GM12878 (cell line): Measurements from ENCODE around the gene ZNF619. TPM values are rescaled to one million over a fixed set of nuclear protein-coding genes. Genes with fewer than 3 reads are reported as not detected.

Experiments used
- ATAC-seq: fragments of 200-7000 bp; cut with Tn5 transposase; 3 replicates; pipeline ENCODE4 v1.9.1; 2020; ENCODE audit warnings: mild to moderate bottlenecking, moderate library complexity
- BruUV-seq: library from RNA; stranded (reverse); fragments of 400-500 nt; replicated peaks from 2 replicates; lab custom pipeline; 2021; lab: Mats Ljungman, UMichigan
- CTCF ChIA-PET: fragments of 300-600 bp; sonication (Branson Sonifier 250); formaldehyde crosslinking; extraction: SDS; loops from one replicate; lab custom pipeline; 2021; ENCODE audit warnings: inconsistent platforms; lab: Yijun Ruan, JAX
- POLR2A ChIA-PET: fragments of 350-600 bp; formaldehyde crosslinking; extraction: SDS; loops from one replicate; lab custom pipeline; 2021; ENCODE audit warnings: inconsistent platforms; lab: Charles Lee
- RAD21 ChIA-PET: fragments of 300-600 bp; sonication (Branson Sonifier 250); formaldehyde crosslinking; loops from one replicate; lab custom pipeline; 2023; ENCODE audit warnings: antibody characterized with exemption; ENCODE audit not compliant: unreplicated experiment; lab: Charles Lee
- SMC1A ChIA-PET: fragments of 300-600 bp; sonication (Branson Sonifier 250); formaldehyde crosslinking; loops from one replicate; lab custom pipeline; 2023; ENCODE audit not compliant: unreplicated experiment, uncharacterized antibody; lab: Charles Lee
- DNase-seq: peaks from one replicate; pipeline ENCODE4 v3.0.0-alpha.2; 2011; ENCODE audit warnings: low read depth, low spot score
- FAIRE-seq: peaks from 3 replicates; lab custom pipeline; 2011; peaks lifted over from hg19 to GRCh38; lab: Jason Lieb, UNC
- H2AFZ ChIP-seq: 2 replicates; pipeline ENCODE4 v1.6.0; 2011; ENCODE audit warnings: low read depth, low read length, control low read depth; ENCODE audit not compliant: control insufficient read depth
- H3K27ac ChIP-seq: 2 replicates; pipeline ENCODE4 v1.5.1; 2011; ENCODE audit warnings: control low read depth; ENCODE audit not compliant: control insufficient read depth, insufficient read depth
- H3K27me3 ChIP-seq, 2 experiments: replicated peaks in 1 of 2; 2 replicates each; pipeline versions ENCODE4 v1.6.0 to v1.6.1; 2011; ENCODE audit warnings: low read length in 1 of 2; ENCODE audit not compliant: control insufficient read depth in 2 of 2, insufficient read depth in 2 of 2
- H3K36me3 ChIP-seq, 2 experiments: 2 replicates each; pipeline ENCODE4 v1.5.1; 2011; ENCODE audit warnings: low read length in 1 of 2; ENCODE audit not compliant: control insufficient read depth in 2 of 2, insufficient read depth in 2 of 2
- H3K4me1 ChIP-seq: 2 replicates; pipeline ENCODE4 v1.6.1; 2011; ENCODE audit warnings: mild to moderate bottlenecking, low read length, moderate library complexity, mixed read lengths; ENCODE audit not compliant: control insufficient read depth, insufficient read depth
- H3K4me2 ChIP-seq: 2 replicates; pipeline ENCODE4 v1.6.0; 2011; ENCODE audit warnings: control low read depth; ENCODE audit not compliant: control insufficient read depth, insufficient read depth
- H3K4me3 ChIP-seq: fragments of 200-600 bp; sonication (generic); 2 replicates; pipeline ENCODE4 v1.5.1; 2016
- H3K79me2 ChIP-seq: 2 replicates; pipeline ENCODE4 v1.6.0; 2011; ENCODE audit warnings: low read length; ENCODE audit not compliant: control insufficient read depth, insufficient read depth
- H3K9ac ChIP-seq: 2 replicates; pipeline ENCODE4 v1.8.0; 2011; ENCODE audit warnings: low read length, control low read depth, mixed read lengths; ENCODE audit not compliant: control insufficient read depth, insufficient read depth
- H3K9me3 ChIP-seq: replicated peaks from 3 replicates; pipeline ENCODE4 v1.5.1; 2011; ENCODE audit warnings: mild to moderate bottlenecking, low read length; ENCODE audit not compliant: control insufficient read depth, insufficient read depth
- H4K20me1 ChIP-seq: 2 replicates; pipeline ENCODE4 v1.6.0; 2011; ENCODE audit not compliant: control insufficient read depth, insufficient read depth
- CREB1 ChIP-seq: IDR thresholded peaks from 2 replicates; pipeline ENCODE4 v1.6.1; 2012; ENCODE audit warnings: low read depth, mild to moderate bottlenecking, inconsistent platforms
- E2F4 ChIP-seq: IDR thresholded peaks from 2 replicates; pipeline ENCODE4 v1.6.1; 2012; ENCODE audit warnings: low read depth, low read length, improper control_type of control experiment
- EED ChIP-seq: sonication (generic); IDR thresholded peaks from 2 replicates; pipeline ENCODE4 v1.6.1; 2016; ENCODE audit warnings: antibody characterized with exemption, low read depth
- ETV6 ChIP-seq, 2 experiments: fragments of 450-650 bp in 1 of 2; IDR thresholded peaks in 1 of 2; conservative IDR thresholded peaks in 1 of 2; 2 replicates each; pipeline ENCODE4 v1.6.1; 2014; ENCODE audit warnings: antibody characterized with exemption in 1 of 2, borderline replicate concordance in 1 of 2, low read depth in 1 of 2, mild to moderate bottlenecking in 1 of 2, moderate library complexity in 1 of 2
- NFIC ChIP-seq: IDR thresholded peaks from 2 replicates; pipeline ENCODE4 v1.6.1; 2012; ENCODE audit warnings: low read depth, mild to moderate bottlenecking, inconsistent platforms, low read length, moderate library complexity
- NFXL1 ChIP-seq: fragments of 450-650 bp; IDR thresholded peaks from 2 replicates; pipeline ENCODE4 v1.6.1; 2017; ENCODE audit warnings: antibody characterized with exemption, mild to moderate bottlenecking, borderline replicate concordance
- NFYB ChIP-seq: IDR thresholded peaks from 2 replicates; pipeline ENCODE4 v1.6.1; 2011; ENCODE audit warnings: low read depth, mild to moderate bottlenecking, low read length, improper control_type of control experiment, moderate library complexity; ENCODE audit not compliant: insufficient read depth
- NR2F1 ChIP-seq: fragments of 450-650 bp; conservative IDR thresholded peaks from 2 replicates; pipeline ENCODE4 v1.6.1; 2017; ENCODE audit warnings: mild to moderate bottlenecking
- POLR2AphosphoS2 ChIP-seq: IDR thresholded peaks from 2 replicates; pipeline ENCODE4 v1.6.1; 2011; ENCODE audit warnings: low read depth, mild to moderate bottlenecking, low read length, improper control_type of control experiment, moderate library complexity
- RELA ChIP-seq: fragments of 450-650 bp; IDR thresholded peaks from 2 replicates; pipeline ENCODE4 v1.8.0; 2014; ENCODE audit warnings: borderline replicate concordance; ENCODE audit not compliant: partially characterized antibody
- SPI1 ChIP-seq: IDR thresholded peaks from 2 replicates; pipeline ENCODE4 v1.6.1; 2011; ENCODE audit warnings: low read depth, mild to moderate bottlenecking, low read length, moderate library complexity, borderline replicate concordance; ENCODE audit not compliant: insufficient read depth
- TCF3 ChIP-seq: IDR thresholded peaks from 2 replicates; pipeline ENCODE4 v1.6.1; 2012; ENCODE audit warnings: low read depth, mild to moderate bottlenecking, low read length, borderline replicate concordance; ENCODE audit not compliant: insufficient read depth
- ZNF274 ChIP-seq: IDR thresholded peaks from one replicate; pipeline ENCODE4 v1.8.0; 2011; ENCODE audit not compliant: insufficient read length, insufficient read depth
- WGBS: methylation state at CpG from one replicate; pipeline ENCODE4 v1.1.6; 2016; ENCODE audit warnings: low lambda C conversion rate; ENCODE audit not compliant: insufficient replicate concordance, insufficient coverage; ENCODE audit errors: missing lambda C conversion rate; 5-methylcytosine and 5-hydroxymethylcytosine counted together
- in situ Hi-C: fragments of 300-500 bp; cut with MboI; formaldehyde crosslinking; loops from 9 replicates; pipeline ENCODE4 v1.14.3; 2018; ENCODE audit warnings: mixed read lengths
- intact Hi-C: fragments of 100-400 bp; cut with micrococcal nuclease; formaldehyde crosslinking; loops from one replicate; pipeline ENCODE4 v1.14.2; 2022; ENCODE audit not compliant: unreplicated experiment
- polyA plus RNA-seq, 11 experiments: library from polyadenylated mRNA; depleted of rRNA in 4 of 11; unstranded in 6 of 11; stranded (reverse) in 5 of 11; fragments of >200 nt; fragmentation: Nextera tagmentation in 4 of 11; fragmentation: Illumina TruSeq in 1 of 11; extraction: Ambion mirVana in 4 of 11; extraction: Trizol in 1 of 11; gene quantifications; 1 replicate in 1 of 11; 2 replicates in 10 of 11; pipeline versions ENCODE4 v1.2.1 to v1.2.3, GENCODE V29; 2011 to 2016; ENCODE audit warnings: inconsistent platforms in 2 of 11, missing spikeins in 2 of 11, low read depth in 1 of 11
- total RNA-seq, 4 experiments: library from RNA; depleted of rRNA in 3 of 4; stranded (reverse); fragments of >200 nt in 3 of 4; fragmentation: Illumina TruSeq in 1 of 4; extraction: Trizol in 1 of 4; gene quantifications; 2 replicates each; pipeline versions ENCODE4 v1.2.1 to v1.2.3, GENCODE V29; 2013 to 2021

Gene ZNF619
- total and polyA plus RNA-seq, 10 of the 15 experiments (the other 5 are each of a cell fraction or from before 2014, with no cell fraction given), result 0.42 to 7.5 (median 3.7) TPM

DNA sequence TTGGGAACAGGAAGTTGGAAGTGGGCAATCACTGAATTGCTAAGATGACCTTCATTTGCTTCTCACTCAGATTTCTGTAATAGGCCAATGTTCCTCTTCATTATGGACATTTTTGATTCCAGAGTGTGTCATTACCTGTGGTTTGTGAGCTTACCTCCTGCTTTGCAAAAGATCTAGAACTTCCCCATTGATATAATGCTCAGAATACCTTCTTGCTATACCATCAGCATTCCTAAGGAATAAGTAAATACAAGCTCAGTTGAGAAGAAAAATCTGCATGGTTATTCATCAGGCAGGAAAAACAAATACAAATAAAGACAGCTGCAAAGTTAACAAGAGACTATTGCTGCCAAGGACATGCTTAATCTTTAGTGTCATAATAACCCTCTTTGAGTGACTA lies 25.4 kb upstream of the ZNF619 start:
- Histone ChIP-seq H4K20me1 (no peaks in the 10 kb centered on the region), H3K36me3 (no peaks in the 10 kb centered on the region), H3K4me1 (no peaks in the 10 kb centered on the region; the same call in 1 of the 2 replicates), H3K4me3 (no peak overlapping the region), H3K27ac (no peak overlapping the region), H3K9me3 (no peaks in the 10 kb centered on the region), H3K9ac (no peak overlapping the region), H2AFZ (no peak overlapping the region), H3K4me2 (no peak overlapping the region), H3K27me3 (no peaks in the 10 kb centered on the region), H3K79me2 (no peaks in the 10 kb centered on the region; the same call in 1 of the 2 replicates)
- no peak for TF ChIP-seq RELA
- no peak for TF ChIP-seq EED
- FAIRE-seq (no peak), DNase-seq (no peak), ATAC-seq (no peak)
- ChIA-PET CTCF (interaction anchor here (0.7 to 1.1 kb wide), 2 partner anchors 14 to 125 kb away, joined by 3 read pairs; no protein-coding TSS in a partner anchor), SMC1A (interaction anchor here (0.7 to 1.5 kb wide), 4 partner anchors 67 to 260 kb away, joined by 3 to 5 read pairs (median 3); no protein-coding TSS in a partner anchor), POLR2A (interaction anchor here (1.3 kb wide), 2 partner anchors 75 to 142 kb away, joined by 3 to 4 read pairs; partner anchors contain the start of gene EIF1B), RAD21 (no interaction called here)
- BruUV-seq, result no TSS peak
- in situ Hi-C loops, result no loop called here
- intact Hi-C loops, result loop anchor here (5.0 to 10.0 kb wide), 3 partner anchors 76 to 257 kb away; no protein-coding TSS in a partner anchor

DNA sequence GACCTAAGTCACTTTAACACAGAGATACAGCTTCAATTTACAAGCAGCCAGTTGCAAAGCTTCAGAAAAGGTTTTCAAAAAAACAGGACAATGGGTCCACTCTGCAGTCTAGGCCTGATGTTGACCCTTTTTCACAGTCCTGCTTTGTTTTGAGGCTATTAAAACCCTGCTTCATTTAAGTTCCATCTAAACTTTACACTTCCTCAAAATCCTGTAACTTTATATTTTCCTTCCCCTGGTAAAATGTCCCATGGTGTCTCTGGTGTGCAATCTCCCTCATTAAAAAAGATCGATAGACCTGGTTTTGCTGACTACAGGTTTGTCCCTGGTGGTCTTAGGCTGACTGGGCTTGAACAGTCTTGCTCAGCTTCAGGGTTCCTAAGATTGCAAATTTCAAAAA lies 24.9 kb upstream of the ZNF619 start:
- ChIA-PET RAD21 (no interaction called here), SMC1A (interaction anchor here (1.0 to 1.5 kb wide), 3 partner anchors 67 to 144 kb away, joined by 3 to 5 read pairs (median 3); no protein-coding TSS in a partner anchor), CTCF (interaction anchor here (0.7 to 1.1 kb wide), 2 partner anchors 14 to 125 kb away, joined by 3 read pairs; no protein-coding TSS in a partner anchor), POLR2A (interaction anchor here (0.8 to 2.8 kb wide), 4 partner anchors 26 to 143 kb away, joined by 3 to 9 read pairs (median 4); partner anchors contain the start of genes EIF1B and ZNF619)
- no peaks in the 10 kb centered on the region for H3K27me3 ChIP-seq
- intact Hi-C loops (loop anchor here (5.0 to 10.0 kb wide), 3 partner anchors 75 to 257 kb away; no protein-coding TSS in a partner anchor), in situ Hi-C loops (no loop called here)
- ATAC-seq (no peak), DNase-seq (no peak), FAIRE-seq (no peak)
- H3K4me1 ChIP-seq, result no peaks in the 10 kb centered on the region; the same call in 1 of the 2 replicates
- no peak for TF ChIP-seq POLR2AphosphoS2
- TF ChIP-seq CREB1, result no peak
- no peak for TF ChIP-seq ETV6 (conservative IDR thresholded peaks at IDR 0.05 in 1 of 2, IDR thresholded peaks at IDR 0.05 in 1 of 2; ENCODE audit: borderline replicate concordance in 1 of 2, low read depth in 1 of 2)
- no peak for TF ChIP-seq E2F4
- TF ChIP-seq NFYB, result no peak
- TF ChIP-seq NFIC, result no peak
- no peak for TF ChIP-seq ZNF274
- no peak for TF ChIP-seq TCF3
- TF ChIP-seq NR2F1, result no peak
- no peak for TF ChIP-seq NFXL1
- TF ChIP-seq SPI1, result no peak
- peaks cover 3% of the 10 kb centered on the region; the same call in 1 of the 2 replicates for H3K79me2 ChIP-seq
- H3K27ac ChIP-seq, result no peak overlapping the region
- no peaks in the 10 kb centered on the region for H3K36me3 ChIP-seq
- H4K20me1 ChIP-seq, result no peaks in the 10 kb centered on the region
- H3K4me2 ChIP-seq, result peak overlapping the region; percentile 77
- BruUV-seq, result no TSS peak
- H3K9me3 ChIP-seq, result no peaks in the 10 kb centered on the region
- H3K4me3 ChIP-seq, result peak overlapping the region; percentile 82
- no peak overlapping the region; the same call in 1 of the 2 replicates for H2AFZ ChIP-seq
- 100% methylated on average over 1 of the region's 1 CpG for WGBS
- peak overlapping the region; percentile 78; the same call in 1 of the 2 replicates for H3K9ac ChIP-seq
